ENCODE data around the gene FAM13A.

GRCh38 chr4:89023140-89023539 is 33.8 kb downstream of the FAM13A start:
- TF ChIP-seq POLR2A (IDR thresholded peaks at IDR 0.05) (no peak), CTCF (IDR thresholded peaks at IDR 0.05) (no peak)

All from prostate gland (tissue), 2 donors.